WTC11 (cell line): Measurements from ENCODE around the gene FCER1A.

Experiments used
- SP1 ChIP-seq: sonication (generic); formaldehyde crosslinking; conservative IDR thresholded peaks from 2 replicates; pipeline ENCODE4 v1.8.1; 2022; ENCODE audit warnings: missing genetic modification reagents
- TF ChIP-seq, protein P1 (sequence below): sonication (generic); formaldehyde crosslinking; IDR thresholded peaks from 2 replicates; pipeline ENCODE4 v1.8.0; 2022; ENCODE audit warnings: mild to moderate bottlenecking, missing genetic modification reagents

DNA sequence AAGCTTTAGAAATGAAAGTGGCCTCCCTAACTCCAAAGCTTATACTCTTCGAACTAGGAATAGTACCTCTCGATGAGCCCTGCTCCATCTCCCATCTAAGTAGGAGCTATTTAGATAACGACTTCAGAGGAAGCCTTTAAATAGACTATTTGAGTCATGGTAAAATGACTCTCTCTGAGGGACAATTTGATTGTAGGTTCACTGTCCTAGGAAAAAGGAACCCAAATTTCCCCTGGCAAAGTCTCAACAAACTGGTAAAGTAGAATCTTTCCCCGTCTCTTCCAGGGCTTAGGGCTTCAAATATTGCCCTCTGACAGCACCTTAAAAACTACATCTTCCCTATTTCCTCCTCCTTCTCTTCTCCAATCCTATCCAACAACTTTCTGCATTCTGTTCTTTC is 2.0 kb upstream of the FCER1A start:
- TF ChIP-seq SP1 (CRISPR knock-in tag): no peak
- TF ChIP-seq, protein P1, sequence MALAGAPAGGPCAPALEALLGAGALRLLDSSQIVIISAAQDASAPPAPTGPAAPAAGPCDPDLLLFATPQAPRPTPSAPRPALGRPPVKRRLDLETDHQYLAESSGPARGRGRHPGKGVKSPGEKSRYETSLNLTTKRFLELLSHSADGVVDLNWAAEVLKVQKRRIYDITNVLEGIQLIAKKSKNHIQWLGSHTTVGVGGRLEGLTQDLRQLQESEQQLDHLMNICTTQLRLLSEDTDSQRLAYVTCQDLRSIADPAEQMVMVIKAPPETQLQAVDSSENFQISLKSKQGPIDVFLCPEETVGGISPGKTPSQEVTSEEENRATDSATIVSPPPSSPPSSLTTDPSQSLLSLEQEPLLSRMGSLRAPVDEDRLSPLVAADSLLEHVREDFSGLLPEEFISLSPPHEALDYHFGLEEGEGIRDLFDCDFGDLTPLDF: no peak
